ENCODE measurements around the gene TMEM219. TPM values are rescaled to one million over a fixed set of nuclear protein-coding genes. Genes with fewer than 3 reads are reported as not detected.

TMEM219 gene
- total RNA-seq, 4 donors from 2014 or later: 78.4 to 135 (median 110) TPM

- DNase-seq (ENCODE audit: low spot score): no peak
Observed at GRCh38 chr16:29975134-29975538, 13.3 kb downstream of the TMEM219 start.

GRCh38 chr16:29975811-29976511 is 14.1 kb downstream of the TMEM219 start:
- DNase-seq (ENCODE audit: low spot score) (no peak), ATAC-seq (ENCODE audit: low FRiP score) (no peak)
- no peak for TF ChIP-seq CTCF (IDR thresholded peaks at IDR 0.05)

More at GRCh38 chr16:29975134-29975538, 13.3 kb downstream of the TMEM219 start:
- ATAC-seq (ENCODE audit: low FRiP score): no peak
- TF ChIP-seq CTCF (IDR thresholded peaks at IDR 0.05): no peak

- DNase-seq (ENCODE audit: low spot score) (no peak), ATAC-seq (ENCODE audit: low FRiP score) (no peak)
- TF ChIP-seq CTCF (IDR thresholded peaks at IDR 0.05): no peak
Observed at GRCh38 chr16:29977063-29977825, 15.4 kb downstream of the TMEM219 start.

GRCh38 chr16:29978081-29978480 is 16.2 kb downstream of the TMEM219 start:
- TF ChIP-seq CTCF (IDR thresholded peaks at IDR 0.05): no peak
- ATAC-seq (ENCODE audit: low FRiP score) (no peak), DNase-seq (ENCODE audit: low spot score) (no peak)

GRCh38 chr16:29978564-29979270 is 16.8 kb downstream of the TMEM219 start:
- DNase-seq (ENCODE audit: low spot score): no peak
- no peak for ATAC-seq (ENCODE audit: low FRiP score)
- no peak for TF ChIP-seq CTCF (IDR thresholded peaks at IDR 0.05)

GRCh38 chr16:29982560-29983419 is 20.9 kb downstream of the TMEM219 start:
- ATAC-seq (ENCODE audit: low FRiP score) (no peak), DNase-seq (ENCODE audit: low spot score) (no peak)
- TF ChIP-seq CTCF (IDR thresholded peaks at IDR 0.05): no peak

Data from omental fat pad (tissue), 4 donors.